DMS53 treated with DMSO at 0.1 percent for 48 hours (cell line): ENCODE data around the gene SLC25A21.
"Not testable (repeated sequence)": the region's sequence is repeated elsewhere in the genome, so short reads cannot be mapped to it uniquely, and the experiment has no call there.

Source experiments
- DNase-seq: peaks from one replicate; lab custom pipeline; 2025; ENCODE audit not compliant: unreplicated experiment; lab: John Stamatoyannopoulos, UW

Gene SLC25A21

DNA sequence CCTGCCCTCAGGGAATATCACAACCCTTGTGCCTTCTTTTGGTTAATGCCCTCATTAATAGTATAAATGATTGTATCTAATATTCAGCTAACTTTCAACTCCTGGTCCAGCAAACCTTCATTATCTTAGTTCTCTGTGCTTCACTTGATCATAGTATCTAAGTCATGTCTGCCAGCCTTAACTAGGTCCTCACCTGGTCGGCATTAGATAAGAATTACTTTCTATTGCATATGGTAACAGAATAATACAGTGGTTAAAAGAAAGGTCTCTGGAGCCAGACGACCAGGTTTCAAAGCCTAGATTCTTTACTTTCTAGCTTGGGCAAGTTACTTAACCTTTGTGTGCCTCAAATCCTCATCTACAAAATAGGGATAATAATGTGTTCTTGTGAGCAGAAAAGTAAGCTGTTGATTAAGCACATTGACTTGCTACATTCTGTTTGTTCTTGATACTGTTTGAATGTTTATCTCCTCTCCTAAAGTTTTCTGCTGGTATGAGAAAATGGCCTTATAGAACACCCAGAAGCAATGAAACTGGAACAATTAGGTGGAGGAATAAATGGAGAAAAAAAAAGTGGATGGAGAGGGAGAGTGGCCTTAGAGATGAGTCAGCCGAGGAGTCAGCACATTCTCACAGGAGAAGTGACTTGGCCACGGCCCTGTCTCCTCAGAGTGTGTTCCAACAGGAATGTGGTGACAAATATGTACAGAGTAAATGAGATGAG is 176.1 kb downstream of the SLC25A21 start:
- no peak for DNase-seq

DNA sequence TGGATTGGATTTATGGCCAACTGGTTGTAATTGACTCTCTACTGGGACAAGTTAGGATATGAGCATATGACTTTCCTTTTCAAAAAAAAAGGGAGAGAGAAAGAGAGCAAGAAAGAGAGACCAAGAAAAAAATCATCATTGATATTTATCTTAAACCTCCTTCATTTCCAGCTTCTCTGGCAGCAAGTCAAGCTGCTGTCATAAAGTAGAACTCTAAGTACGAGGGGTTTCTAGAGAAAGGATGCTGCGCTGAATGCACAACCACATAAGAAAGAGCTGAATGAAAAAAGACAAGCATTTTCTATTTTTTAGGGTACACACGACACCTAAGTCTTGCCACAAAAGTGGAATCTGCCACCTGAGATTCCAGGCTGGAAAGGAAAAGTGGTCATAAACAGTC is 182.6 kb downstream of the SLC25A21 start:
- no peak for DNase-seq

DNA sequence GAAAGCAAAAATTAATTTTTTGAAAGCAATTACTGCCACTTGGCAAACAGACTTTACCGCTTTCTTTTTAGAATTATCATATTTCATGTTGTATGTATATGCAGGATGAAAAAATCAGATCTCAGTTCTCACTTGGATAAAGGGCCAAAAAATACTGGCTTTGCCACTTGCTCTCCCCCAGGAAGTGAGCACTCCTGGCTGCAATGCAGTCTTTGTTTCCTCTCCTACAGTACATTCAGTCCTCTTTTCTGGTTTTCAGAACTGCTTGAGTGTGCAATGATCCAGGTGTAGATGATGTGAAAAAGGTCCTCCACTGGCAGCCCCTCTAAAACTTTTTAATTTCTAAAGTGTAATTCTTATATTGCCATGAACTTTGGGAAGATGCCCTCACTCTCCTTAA is 183.4 kb downstream of the SLC25A21 start:
- DNase-seq: no peak

DNA sequence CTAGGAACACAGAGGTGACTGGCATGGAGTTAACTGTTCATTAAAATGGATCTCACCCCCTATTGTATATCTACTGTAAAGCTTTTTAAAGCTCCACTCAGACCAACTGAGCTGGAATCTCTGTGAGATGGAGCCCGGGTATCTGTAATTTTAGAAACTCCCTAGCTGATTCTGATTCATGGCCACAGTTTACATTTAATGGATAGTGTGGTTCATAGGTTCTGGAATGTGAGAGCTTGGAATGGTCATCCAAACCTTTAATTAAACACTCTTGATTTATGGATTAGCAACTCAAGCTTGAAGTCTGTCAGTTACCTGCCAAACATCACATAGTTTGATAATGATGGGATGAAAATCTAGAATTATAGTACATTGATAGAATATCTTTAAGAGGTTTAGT is 183.8 kb downstream of the SLC25A21 start:
- no peak for DNase-seq

DNA sequence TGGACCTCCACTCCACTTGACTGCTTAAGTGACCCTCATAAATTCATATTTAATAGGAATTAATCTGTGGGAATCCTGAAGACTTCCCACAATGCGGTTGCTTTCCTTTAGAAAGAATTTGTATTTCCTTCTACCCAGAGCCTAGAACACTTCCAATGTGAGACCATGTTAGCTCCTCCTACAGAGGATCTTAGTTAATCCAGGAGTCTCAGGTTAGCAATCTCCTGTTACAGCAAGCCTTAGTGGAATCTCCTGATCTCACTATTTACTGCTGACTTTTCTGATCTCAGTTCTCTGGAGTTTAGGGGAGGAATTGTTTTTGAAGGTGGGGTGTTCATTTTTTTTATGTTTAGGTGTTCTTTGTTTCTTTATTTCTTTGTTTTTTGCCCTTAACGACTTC is 186.0 kb downstream of the SLC25A21 start:
- DNase-seq: no peak

DNA sequence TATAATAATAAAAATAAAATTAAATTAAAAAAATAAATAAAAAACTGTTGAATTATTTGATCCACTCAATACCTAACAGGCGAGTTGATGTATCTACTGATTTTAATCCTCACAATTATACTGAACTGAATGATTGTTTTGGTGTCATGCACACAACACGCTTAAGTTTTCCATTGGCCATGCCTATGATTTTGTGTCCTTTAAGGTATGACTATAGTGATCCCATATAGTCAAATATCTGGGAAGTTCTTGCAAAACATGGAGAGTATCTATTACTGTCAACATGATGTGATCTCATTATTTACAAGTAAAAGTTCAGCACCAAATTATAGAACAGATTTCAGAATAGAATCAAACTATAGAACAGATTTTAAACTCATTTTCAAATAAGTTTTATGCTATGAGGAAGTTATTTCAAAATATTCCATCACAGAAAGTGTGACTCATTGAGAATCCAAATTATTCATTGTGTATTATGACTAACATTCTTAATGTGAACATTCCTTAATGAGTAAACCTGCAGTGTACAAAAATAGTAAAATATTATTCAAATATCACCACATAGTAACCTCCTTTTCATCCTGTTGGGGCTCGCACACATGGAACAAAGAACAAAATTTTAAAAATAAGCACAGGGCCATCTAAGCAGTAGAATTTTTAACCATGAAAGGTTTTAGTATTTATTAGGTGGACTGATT is 190.4 kb downstream of the SLC25A21 start:
- DNase-seq: no peak

DNA sequence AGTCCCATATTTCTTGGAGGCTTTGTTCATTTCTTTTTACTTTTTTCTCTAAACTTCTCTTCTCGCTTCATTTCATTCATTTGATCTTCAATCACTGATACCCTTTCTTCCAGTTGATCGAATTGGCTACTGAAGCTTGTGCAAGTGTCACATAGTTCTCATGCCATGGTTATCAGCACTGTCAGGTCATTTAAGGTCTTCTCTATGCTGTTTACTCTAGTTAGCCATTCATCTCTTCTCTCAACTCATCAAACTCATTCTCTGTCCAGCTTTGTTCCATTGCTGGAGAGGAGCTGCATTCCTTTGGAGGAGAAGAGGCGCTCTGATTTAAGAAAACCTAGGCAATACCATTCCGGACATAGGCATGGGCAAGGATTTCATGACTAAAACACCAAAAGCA is 192.0 kb downstream of the SLC25A21 start:
- not testable (repeated sequence) for DNase-seq

DNA sequence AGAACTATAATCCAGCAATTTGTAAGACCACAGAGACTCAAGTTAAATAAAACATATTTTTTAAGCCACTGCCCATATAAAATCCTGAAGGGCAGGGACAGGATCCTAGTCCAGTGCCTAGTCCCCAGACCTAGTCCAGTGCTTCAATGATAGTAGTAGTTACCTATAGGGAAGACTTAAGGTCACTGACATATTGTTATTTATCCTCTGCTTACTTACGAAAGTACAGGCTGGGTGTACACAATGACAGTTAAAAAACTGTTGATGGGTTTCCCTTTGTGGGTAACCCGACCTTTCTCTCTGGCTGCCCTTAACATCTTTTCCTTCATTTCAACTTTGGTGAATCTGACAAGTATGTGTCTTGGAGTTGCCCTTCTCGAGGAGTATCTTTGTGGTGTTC is 192.5 kb downstream of the SLC25A21 start:
- DNase-seq: no peak

DNA sequence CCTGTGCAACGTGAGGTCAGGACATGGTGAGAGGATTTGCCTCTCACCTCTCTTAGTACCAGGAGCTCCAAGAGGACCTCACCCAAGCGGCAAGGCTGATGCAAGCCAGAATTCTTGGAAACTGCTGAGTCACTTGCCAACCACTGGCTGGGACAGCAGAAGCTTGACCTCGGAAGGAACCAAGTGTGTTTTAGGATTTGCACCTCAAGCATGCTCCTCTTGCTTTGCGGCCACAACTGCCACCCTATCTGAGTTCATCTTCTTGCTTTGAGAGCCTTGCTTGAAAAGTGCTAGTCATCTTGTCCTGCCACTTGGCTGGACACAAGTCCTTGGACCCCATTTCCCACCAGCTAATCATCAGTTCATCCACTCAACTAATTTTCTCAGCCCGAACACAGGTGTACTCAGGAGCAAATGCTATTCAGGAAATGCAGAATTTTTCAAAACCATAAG is 195.8 kb downstream of the SLC25A21 start:
- DNase-seq: peak; percentile 4

DNA sequence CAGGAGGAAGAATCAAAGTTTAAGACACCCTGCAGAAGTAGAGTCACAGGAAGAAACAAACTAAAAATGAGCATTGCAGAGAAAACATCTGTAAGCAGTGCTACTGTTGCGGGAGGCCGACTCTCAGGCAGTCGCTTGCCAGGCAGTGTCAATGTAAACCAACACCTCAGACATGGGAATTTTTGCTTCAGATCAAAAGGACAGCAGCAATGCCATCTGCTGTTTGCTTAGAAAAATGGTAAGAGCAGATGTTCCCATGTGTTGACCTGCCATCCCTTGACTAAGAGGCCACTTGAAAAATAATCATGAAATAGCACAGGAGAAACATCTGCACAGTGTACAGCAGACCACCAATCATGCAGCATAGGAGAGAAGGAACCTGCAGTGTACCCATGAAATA is 196.6 kb downstream of the SLC25A21 start:
- peak; percentile 80 for DNase-seq

DNA sequence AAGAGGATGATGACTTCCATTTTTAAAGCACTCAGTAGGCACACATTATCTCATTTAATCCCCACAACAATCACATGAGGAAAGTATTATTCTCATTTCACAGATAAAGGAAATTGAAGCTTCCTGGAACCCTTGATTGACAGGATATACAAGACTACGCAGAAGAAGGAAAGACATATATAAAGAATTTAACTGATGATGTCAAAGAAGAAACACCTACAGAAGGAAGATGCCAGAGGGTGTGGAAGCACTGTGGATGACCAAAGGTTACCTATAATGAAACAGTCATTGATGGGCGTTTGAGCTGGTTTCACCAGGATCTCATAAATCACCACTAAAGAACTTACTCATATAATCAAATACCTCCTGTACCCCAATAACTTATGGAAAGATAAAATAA is 197.4 kb downstream of the SLC25A21 start:
- no peak for DNase-seq

DNA sequence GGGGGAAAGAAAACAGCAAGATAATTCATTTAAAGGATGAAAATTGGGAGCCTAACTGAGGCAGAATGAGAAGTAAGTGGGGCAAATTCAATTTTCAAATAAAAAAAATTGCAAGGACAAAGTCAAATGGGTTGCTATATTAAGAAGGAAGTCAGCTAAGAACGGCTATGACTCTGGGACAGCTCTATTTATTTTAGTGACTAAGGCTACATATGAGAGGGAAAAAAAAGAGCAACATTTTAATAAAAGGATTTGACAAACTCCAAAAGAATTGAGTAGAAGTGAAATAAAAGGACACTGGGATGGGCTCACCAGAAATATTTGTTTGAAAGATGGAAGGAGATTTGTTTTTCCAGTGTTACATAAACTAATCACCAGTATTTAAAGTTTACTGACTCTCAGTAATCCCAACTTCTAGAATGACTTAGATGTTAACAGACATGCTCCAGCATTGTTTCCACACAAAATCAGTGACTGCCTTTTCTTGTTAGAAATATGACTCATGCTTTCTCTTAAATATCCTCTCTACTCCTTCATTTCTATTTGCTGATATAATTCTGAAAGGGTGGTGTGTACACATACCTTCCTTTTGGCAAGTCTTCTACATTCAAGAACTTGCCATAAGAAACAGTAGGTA is 198.5 kb downstream of the SLC25A21 start:
- peak; percentile 12 for DNase-seq

DNA sequence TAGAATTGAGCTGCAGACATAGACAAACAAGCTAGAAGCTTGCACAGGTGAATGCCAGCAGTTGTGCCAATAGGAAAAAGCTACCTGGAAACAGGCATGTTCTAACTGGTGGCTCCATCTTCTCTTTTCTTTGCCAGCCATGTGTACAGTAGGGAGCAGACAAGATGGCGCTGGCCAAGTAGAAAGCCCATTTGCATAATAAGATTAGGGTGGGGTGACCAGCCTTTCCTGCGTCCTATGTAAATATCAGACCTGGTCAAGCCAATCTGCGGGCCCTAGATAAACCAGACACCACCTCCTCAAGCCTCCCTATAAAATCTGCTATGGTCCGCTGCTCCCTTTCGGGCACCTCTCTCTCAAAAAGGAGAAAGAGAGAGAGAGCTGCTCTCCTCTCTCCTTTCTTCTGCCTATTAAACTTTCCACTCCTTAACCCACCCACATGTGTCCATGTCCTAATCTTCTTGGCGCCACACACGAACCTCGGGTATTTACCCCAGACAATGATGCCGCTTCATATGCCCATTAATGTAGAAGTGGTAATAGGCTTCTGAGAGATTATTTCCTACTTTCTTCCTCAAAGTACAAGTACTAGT is 201.0 kb downstream of the SLC25A21 start:
- no peak for DNase-seq

DNA sequence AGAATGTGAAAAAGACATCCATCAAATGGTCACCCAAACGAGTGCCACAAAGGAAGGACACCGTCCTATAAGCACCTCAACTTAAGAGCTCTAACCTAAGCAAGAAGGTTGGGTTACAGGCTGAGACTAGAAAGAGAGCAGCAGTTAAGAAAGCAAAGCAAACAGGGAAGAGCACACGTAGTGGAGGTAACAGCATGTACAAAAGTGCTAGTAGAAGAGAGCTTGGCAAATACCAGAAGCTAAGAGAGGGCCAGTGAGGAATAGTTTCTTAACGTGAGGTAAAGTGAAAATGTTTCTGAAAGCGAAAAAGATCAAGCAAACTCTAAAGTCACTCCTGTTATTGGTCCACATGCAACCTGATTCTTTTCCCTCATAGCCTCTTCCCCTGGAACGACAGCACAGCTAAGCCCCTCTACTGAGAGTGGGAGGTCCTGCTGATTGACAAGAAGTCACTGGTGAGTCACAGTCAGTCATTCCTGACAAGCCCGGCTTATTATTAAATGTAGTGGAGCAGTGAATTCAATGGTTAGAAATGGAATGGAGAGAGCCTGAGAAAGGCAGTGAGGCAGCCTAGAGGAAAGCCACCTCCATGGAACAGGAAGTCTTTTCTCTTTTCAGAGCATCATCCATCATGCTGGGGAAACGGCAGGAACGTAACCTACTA is 204.4 kb downstream of the SLC25A21 start:
- DNase-seq: no peak

DNA sequence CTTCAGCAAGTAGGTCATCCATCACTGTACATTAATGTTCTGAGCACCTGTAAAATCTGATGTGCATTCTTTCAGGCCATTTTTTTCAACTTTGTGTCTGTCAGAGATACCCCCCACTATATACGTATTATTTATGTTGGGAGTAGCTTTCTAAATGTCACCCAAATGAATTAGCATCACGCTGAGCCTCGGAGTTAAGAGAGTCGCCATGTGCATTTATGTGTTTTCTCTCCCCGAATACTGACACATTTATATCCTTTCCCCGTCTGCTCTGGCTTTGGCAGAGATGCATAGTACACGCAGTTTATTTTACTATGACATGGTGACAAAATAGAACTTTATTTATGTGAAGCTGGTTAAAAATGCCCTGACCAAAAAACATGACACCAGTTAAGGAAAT is 216.4 kb downstream of the SLC25A21 start:
- DNase-seq: no peak

DNA sequence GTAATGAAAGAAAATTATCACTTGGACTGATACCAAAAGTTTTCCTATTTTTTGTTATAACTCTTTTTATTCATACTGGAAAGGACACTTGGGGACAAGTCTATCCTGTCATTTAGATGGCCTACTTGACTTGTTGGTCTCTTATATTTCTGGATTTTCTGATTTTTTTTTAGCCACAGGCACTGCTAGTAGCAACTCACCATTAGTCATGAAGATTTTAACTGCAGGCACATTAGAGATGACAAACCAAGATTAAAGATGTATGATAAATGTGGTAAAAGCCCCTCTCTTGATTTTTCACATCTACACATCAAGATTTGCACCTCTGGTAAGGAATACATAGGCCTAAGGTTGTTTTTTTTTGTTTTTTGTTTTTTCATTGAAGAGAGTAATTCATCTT is 217.0 kb downstream of the SLC25A21 start:
- DNase-seq: no peak

DNA sequence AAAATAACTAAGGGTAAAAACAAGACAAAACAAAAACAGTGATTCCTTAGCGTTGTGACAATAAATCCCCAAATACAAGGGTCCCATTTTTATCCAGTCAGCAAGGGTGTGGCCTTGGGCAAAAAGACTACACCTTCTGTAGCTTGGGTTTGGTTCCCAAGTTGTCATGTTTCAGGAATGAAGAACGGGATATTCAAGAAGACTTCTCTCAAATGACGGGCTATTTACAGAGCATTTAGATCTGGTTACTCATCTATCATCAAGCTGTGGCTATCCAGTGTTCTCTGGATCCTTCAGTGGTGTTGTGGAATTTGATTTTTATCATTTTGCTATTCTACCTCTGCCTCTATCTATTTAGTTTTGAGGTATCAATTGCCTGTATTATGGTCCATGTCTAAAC is 219.7 kb downstream of the SLC25A21 start:
- no peak for DNase-seq

DNA sequence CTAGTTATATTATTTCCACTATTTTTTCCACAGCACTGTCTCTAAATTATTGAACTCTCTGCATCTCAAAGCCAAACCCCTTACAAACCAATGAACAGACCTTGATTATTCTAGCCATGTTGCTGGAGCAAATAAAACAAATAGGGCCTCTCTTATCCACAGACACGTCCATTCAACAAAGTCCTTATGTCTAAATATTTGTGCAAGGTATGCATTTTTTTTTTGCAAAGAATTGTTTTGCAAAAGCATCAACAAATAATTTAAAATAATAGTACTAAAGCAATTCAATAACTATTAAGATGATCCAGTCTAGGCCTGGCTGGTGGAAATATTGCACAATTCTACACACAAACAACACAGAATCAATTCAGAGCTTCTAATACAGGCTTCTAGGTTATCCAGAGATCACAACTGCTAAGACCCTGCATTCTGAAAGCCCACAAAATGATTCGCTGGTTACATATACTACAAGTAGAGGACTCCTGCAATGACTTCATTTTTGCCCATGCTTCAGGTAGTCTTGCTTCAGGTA is 221.0 kb downstream of the SLC25A21 start:
- no peak for DNase-seq

DNA sequence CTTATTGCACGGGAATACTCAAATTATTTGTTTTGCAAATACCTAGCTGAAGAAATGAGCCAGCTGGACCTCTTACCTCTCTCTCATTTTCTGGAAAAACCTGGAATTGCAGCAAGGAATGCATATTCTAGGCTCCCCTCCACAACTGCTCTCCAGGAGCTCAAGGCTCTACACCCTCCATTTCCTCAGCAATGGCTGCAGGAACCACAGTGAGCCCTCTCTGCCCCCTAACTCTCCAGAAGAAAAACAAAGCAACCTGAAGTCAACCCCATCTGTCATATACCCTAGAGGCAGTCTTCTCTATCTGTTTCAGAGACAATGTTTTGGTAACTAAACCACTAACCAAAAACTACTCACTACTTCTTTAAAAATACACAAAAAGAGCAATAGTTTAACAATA is 221.6 kb downstream of the SLC25A21 start:
- DNase-seq: no peak

DNA sequence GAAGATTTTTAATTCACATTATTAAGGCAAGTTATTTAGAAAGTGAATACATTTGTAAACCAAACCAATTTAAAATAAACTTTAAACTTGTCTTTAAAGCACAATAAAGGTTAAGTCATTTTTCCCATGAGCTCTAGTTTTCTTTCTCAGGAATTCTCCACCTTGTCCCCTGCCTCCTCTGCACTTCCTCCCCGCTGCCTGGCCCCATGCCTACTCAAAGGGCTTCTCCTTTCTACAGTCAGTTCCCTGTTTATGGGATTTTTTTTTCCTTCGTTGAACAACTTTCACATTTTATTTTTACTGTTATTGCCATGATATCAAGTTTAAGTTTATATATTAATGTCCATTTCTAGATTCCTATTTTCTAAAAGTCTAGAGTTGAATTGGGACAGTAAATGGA is 223.0 kb downstream of the SLC25A21 start:
- no peak for DNase-seq
